Measurements from ENCODE around the gene FAM53B.

Gene FAM53B

GRCh38 chr10:124689911-124690498 lies 54.2 kb downstream of the FAM53B start:
- Histone ChIP-seq H3K4me1 (ENCODE audit: control insufficient read depth in 1 of 2, insufficient read depth in 1 of 2, low read depth in 1 of 2, low read length in 1 of 2) (peaks cover 20 to 36% of the 10 kb centered on the region in 2 experiments), H3K9me3 (no peaks in the 10 kb centered on the region), H3K4me3 (ENCODE audit: low read depth in 1 of 2, low read length in 1 of 2) (no peak overlapping the region), H3K36me3 (peaks cover 36% of the 10 kb centered on the region), H3K27ac (peak overlapping the region; percentile 47), H3K27me3 (no peaks in the 10 kb centered on the region)
- no peak for TF ChIP-seq CTCF (IDR thresholded peaks at IDR 0.05)

- Histone ChIP-seq H3K4me3 (ENCODE audit: low read depth in 1 of 2, low read length in 1 of 2) (no peak overlapping the region), H3K4me1 (ENCODE audit: control insufficient read depth in 1 of 2, insufficient read depth in 1 of 2, low read depth in 1 of 2, low read length in 1 of 2) (peaks cover 29 to 45% of the 10 kb centered on the region in 2 experiments), H3K9me3 (no peaks in the 10 kb centered on the region), H3K27ac (peak overlapping the region; percentile 47), H3K36me3 (peaks cover 27% of the 10 kb centered on the region), H3K27me3 (no peaks in the 10 kb centered on the region)
- TF ChIP-seq CTCF (IDR thresholded peaks at IDR 0.05): no peak
Measured at GRCh38 chr10:124688889-124689670, 55.1 kb downstream of the FAM53B start.

GRCh38 chr10:124688386-124688785 lies 55.8 kb downstream of the FAM53B start:
- Histone ChIP-seq H3K4me3 (ENCODE audit: low read depth in 1 of 2, low read length in 1 of 2) (no peak overlapping the region), H3K27ac (peak overlapping the region; percentile 47), H3K36me3 (peaks cover 22% of the 10 kb centered on the region), H3K27me3 (no peaks in the 10 kb centered on the region), H3K4me1 (ENCODE audit: control insufficient read depth in 1 of 2, insufficient read depth in 1 of 2, low read depth in 1 of 2, low read length in 1 of 2) (peaks cover 36 to 52% of the 10 kb centered on the region in 2 experiments), H3K9me3 (no peaks in the 10 kb centered on the region)
- TF ChIP-seq CTCF (IDR thresholded peaks at IDR 0.05): no peak

GRCh38 chr10:124686707-124687376 lies 57.3 kb downstream of the FAM53B start:
- peaks cover 17% of the 10 kb centered on the region for H3K36me3 ChIP-seq
- no peak for TF ChIP-seq CTCF (IDR thresholded peaks at IDR 0.05)
- no peaks in the 10 kb centered on the region for H3K27me3 ChIP-seq
- peak overlapping the region; percentile 93 for H3K27ac ChIP-seq
- no peak overlapping the region for H3K4me3 ChIP-seq (ENCODE audit: low read depth in 1 of 2, low read length in 1 of 2)
- H3K4me1 ChIP-seq (ENCODE audit: control insufficient read depth in 1 of 2, insufficient read depth in 1 of 2, low read depth in 1 of 2, low read length in 1 of 2): peaks cover 51 to 68% of the 10 kb centered on the region in 2 experiments
- H3K9me3 ChIP-seq: no peaks in the 10 kb centered on the region

- no peaks in the 10 kb centered on the region for H3K9me3 ChIP-seq
- no peaks in the 10 kb centered on the region for H3K27me3 ChIP-seq
- TF ChIP-seq CTCF (IDR thresholded peaks at IDR 0.05): peak; percentile 65
- H3K4me3 ChIP-seq (ENCODE audit: low read depth in 1 of 2, low read length in 1 of 2): peak overlapping the region; percentile 22 to 25
- peak overlapping the region; percentile 93 for H3K27ac ChIP-seq
- H3K4me1 ChIP-seq (ENCODE audit: control insufficient read depth in 1 of 2, insufficient read depth in 1 of 2, low read depth in 1 of 2, low read length in 1 of 2): peaks cover 67 to 84% of the 10 kb centered on the region in 2 experiments
- H3K36me3 ChIP-seq: peaks cover 22% of the 10 kb centered on the region
Measured at GRCh38 chr10:124685261-124685660, 58.9 kb downstream of the FAM53B start.
